ENCODE data around the gene P2RY8. TPM values are rescaled to one million over a fixed set of nuclear protein-coding genes. Genes with fewer than 3 reads are reported as not detected.

The P2RY8 gene
- total RNA-seq, 2 donors from 2014 or later, result 4.0 to 4.2 TPM

GRCh38 chrX:1531096-1531890 lies 5.7 kb downstream of the P2RY8 start:
- ATAC-seq (ENCODE audit: insufficient number of reproducible peaks, low FRiP score, low read depth) (no peak), DNase-seq (ENCODE audit: low spot score) (no peak)
- H3K4me3 ChIP-seq, result no peak overlapping the region
- no peak for TF ChIP-seq CTCF (IDR thresholded peaks at IDR 0.05)
- no peaks in the 10 kb centered on the region for H3K4me1 ChIP-seq (ENCODE audit: control insufficient read depth in 1 of 2, low read depth in 2 of 2)
- H3K36me3 ChIP-seq, result no peaks in the 10 kb centered on the region
- H3K27me3 ChIP-seq (replicated peaks; ENCODE audit: insufficient read depth), result no peaks in the 10 kb centered on the region
- no peak overlapping the region for H3K27ac ChIP-seq
- H3K9me3 ChIP-seq, result no peaks in the 10 kb centered on the region

- no peak for TF ChIP-seq CTCF (IDR thresholded peaks at IDR 0.05)
- Histone ChIP-seq H3K27ac (no peak overlapping the region), H3K4me3 (no peak overlapping the region), H3K4me1 (ENCODE audit: control insufficient read depth in 1 of 2, low read depth in 2 of 2) (no peaks in the 10 kb centered on the region), H3K27me3 (replicated peaks; ENCODE audit: insufficient read depth) (no peaks in the 10 kb centered on the region), H3K36me3 (no peaks in the 10 kb centered on the region), H3K9me3 (no peaks in the 10 kb centered on the region)
- ATAC-seq (ENCODE audit: insufficient number of reproducible peaks, low FRiP score, low read depth) (no peak), DNase-seq (ENCODE audit: low spot score) (no peak)
Measured at GRCh38 chrX:1529756-1530155, 7.2 kb downstream of the P2RY8 start.

GRCh38 chrX:1529328-1529727 lies 7.7 kb downstream of the P2RY8 start:
- H3K27ac ChIP-seq, result no peak overlapping the region

GRCh38 chrX:1528884-1529203 lies 8.1 kb downstream of the P2RY8 start:
- H3K27me3 ChIP-seq (replicated peaks; ENCODE audit: insufficient read depth), result no peaks in the 10 kb centered on the region
- no peaks in the 10 kb centered on the region for H3K9me3 ChIP-seq
- no peak overlapping the region for H3K27ac ChIP-seq
- ATAC-seq (ENCODE audit: insufficient number of reproducible peaks, low FRiP score, low read depth) (no peak), DNase-seq (ENCODE audit: low spot score) (no peak)
- H3K4me3 ChIP-seq, result no peak overlapping the region
- TF ChIP-seq CTCF (IDR thresholded peaks at IDR 0.05), result no peak
- H3K4me1 ChIP-seq (ENCODE audit: control insufficient read depth in 1 of 2, low read depth in 2 of 2), result no peaks in the 10 kb centered on the region
- no peaks in the 10 kb centered on the region for H3K36me3 ChIP-seq

More at GRCh38 chrX:1529328-1529727, 7.7 kb downstream of the P2RY8 start:
- Histone ChIP-seq H3K4me3 (no peak overlapping the region), H3K27me3 (replicated peaks; ENCODE audit: insufficient read depth) (no peaks in the 10 kb centered on the region), H3K36me3 (no peaks in the 10 kb centered on the region), H3K9me3 (no peaks in the 10 kb centered on the region), H3K4me1 (ENCODE audit: control insufficient read depth in 1 of 2, low read depth in 2 of 2) (no peaks in the 10 kb centered on the region)
- DNase-seq (ENCODE audit: low spot score) (no peak), ATAC-seq (ENCODE audit: insufficient number of reproducible peaks, low FRiP score, low read depth) (no peak)
- no peak for TF ChIP-seq CTCF (IDR thresholded peaks at IDR 0.05)

GRCh38 chrX:1528186-1528883 lies 8.7 kb downstream of the P2RY8 start:
- ATAC-seq (ENCODE audit: insufficient number of reproducible peaks, low FRiP score, low read depth) (no peak), DNase-seq (ENCODE audit: low spot score) (no peak)
- H3K36me3 ChIP-seq, result no peaks in the 10 kb centered on the region
- no peak for TF ChIP-seq CTCF (IDR thresholded peaks at IDR 0.05)
- no peaks in the 10 kb centered on the region for H3K27me3 ChIP-seq (replicated peaks; ENCODE audit: insufficient read depth)
- no peaks in the 10 kb centered on the region for H3K4me1 ChIP-seq (ENCODE audit: control insufficient read depth in 1 of 2, low read depth in 2 of 2)
- no peak overlapping the region for H3K4me3 ChIP-seq
- no peaks in the 10 kb centered on the region for H3K9me3 ChIP-seq
- H3K27ac ChIP-seq, result no peak overlapping the region

Measured in thoracic aorta (tissue), 2 donors.